Keratinocyte (primary cell): ENCODE measurements around the gene PRL.

Experiments used
- EZH2 ChIP-seq: IDR thresholded peaks from one replicate; pipeline ENCODE4 v1.6.1; 2012; ENCODE audit warnings: inconsistent platforms, mild to moderate bottlenecking, low read length, moderate library complexity
- TF ChIP-seq, protein P1 (sequence below), 3 experiments: IDR thresholded peaks in 1 of 3; conservative IDR thresholded peaks in 1 of 3; optimal IDR thresholded peaks in 1 of 3; 2 replicates in 2 of 3; 3 replicates in 1 of 3; pipeline versions ENCODE3 to v1.5.1; 2011; ENCODE audit warnings: low read length in 3 of 3, mild to moderate bottlenecking in 3 of 3, moderate library complexity in 2 of 3, control low read depth in 1 of 3, inconsistent platforms in 1 of 3; ENCODE audit not compliant: insufficient read depth in 2 of 3; ENCODE audit errors: extremely low read depth in 1 of 3

DNA sequence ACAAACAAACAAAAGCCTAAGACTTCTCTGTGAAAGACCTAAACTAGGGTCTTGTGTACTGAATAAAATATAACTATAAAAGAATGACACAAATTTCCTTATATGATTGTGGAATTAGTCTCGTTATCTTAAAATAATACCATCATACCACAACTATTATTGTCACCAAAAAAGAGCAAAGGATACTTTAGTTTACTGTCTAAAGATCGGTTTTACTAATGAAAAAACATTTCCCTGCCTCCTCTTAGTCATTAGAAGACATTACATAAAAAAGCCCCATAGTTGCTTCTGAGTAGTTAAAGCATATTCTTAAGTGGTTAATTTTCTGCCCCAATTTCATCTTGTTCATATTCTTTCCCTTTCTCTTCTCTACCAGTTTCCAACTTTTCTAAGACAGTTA is 33.1 kb downstream of the PRL start:
- TF ChIP-seq, protein P1, sequence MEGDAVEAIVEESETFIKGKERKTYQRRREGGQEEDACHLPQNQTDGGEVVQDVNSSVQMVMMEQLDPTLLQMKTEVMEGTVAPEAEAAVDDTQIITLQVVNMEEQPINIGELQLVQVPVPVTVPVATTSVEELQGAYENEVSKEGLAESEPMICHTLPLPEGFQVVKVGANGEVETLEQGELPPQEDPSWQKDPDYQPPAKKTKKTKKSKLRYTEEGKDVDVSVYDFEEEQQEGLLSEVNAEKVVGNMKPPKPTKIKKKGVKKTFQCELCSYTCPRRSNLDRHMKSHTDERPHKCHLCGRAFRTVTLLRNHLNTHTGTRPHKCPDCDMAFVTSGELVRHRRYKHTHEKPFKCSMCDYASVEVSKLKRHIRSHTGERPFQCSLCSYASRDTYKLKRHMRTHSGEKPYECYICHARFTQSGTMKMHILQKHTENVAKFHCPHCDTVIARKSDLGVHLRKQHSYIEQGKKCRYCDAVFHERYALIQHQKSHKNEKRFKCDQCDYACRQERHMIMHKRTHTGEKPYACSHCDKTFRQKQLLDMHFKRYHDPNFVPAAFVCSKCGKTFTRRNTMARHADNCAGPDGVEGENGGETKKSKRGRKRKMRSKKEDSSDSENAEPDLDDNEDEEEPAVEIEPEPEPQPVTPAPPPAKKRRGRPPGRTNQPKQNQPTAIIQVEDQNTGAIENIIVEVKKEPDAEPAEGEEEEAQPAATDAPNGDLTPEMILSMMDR (optimal IDR thresholded peaks at IDR 0.05 in 1 of 3, IDR thresholded peaks at IDR 0.05 in 1 of 3, conservative IDR thresholded peaks at IDR 0.05 in 1 of 3; ENCODE audit: extremely low read depth in 1 of 3, insufficient read depth in 2 of 3, low read length in 3 of 3), result no peak
- no peak for TF ChIP-seq EZH2
